Upper lobe of left lung (tissue), 4 donors: ENCODE results near the gene STAP2.

Source experiments
- POLR2A ChIP-seq, 4 donors: fragments of 450-650 bp; IDR thresholded peaks; one replicate each; pipeline ENCODE4 v1.5.1; 2016 to 2017; ENCODE audit warnings: antibody characterized with exemption in 4 of 4, mild to moderate bottlenecking in 2 of 4
- TF ChIP-seq, protein P1 (sequence below), 6 experiments: fragments of 450-650 bp in 4 of 6; fragments of 200-600 bp in 2 of 6; sonication (generic) in 2 of 6; IDR thresholded peaks; one replicate each; pipeline ENCODE4 v1.5.1; 2016 to 2019; ENCODE audit warnings: antibody characterized with exemption in 6 of 6

DNA sequence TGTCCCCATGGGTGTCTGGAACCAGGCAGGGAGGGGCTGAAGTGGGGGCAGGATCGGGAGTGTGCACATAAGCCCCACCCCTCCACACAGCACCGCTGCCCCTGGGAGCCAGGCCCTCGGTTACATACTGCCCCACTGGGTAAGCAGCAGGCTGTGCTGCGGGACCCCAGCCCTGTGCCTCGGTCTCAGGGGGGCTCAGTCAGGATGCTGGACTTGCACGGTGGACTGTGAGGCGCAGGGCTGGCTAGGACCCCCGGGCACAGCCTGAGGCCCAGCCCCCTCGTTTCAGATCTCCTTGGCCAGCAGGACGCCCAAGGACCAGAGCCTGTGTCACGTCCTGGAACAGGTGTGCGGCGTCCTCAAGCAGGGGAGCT, 21.0 kb upstream of the STAP2 start:
- TF ChIP-seq, protein P1, sequence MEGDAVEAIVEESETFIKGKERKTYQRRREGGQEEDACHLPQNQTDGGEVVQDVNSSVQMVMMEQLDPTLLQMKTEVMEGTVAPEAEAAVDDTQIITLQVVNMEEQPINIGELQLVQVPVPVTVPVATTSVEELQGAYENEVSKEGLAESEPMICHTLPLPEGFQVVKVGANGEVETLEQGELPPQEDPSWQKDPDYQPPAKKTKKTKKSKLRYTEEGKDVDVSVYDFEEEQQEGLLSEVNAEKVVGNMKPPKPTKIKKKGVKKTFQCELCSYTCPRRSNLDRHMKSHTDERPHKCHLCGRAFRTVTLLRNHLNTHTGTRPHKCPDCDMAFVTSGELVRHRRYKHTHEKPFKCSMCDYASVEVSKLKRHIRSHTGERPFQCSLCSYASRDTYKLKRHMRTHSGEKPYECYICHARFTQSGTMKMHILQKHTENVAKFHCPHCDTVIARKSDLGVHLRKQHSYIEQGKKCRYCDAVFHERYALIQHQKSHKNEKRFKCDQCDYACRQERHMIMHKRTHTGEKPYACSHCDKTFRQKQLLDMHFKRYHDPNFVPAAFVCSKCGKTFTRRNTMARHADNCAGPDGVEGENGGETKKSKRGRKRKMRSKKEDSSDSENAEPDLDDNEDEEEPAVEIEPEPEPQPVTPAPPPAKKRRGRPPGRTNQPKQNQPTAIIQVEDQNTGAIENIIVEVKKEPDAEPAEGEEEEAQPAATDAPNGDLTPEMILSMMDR (IDR thresholded peaks at IDR 0.05) = no peak
- TF ChIP-seq POLR2A (IDR thresholded peaks at IDR 0.05) = no peak
